ENCODE measurements around the gene ZNF771. TPM values are rescaled to one million over a fixed set of nuclear protein-coding genes. Genes with fewer than 3 reads are reported as not detected.

Gene ZNF771
- total and polyA plus RNA-seq, 2 experiments from 2014 or later = 10.8 to 12.0 TPM

- H3K9me3 Mint-ChIP-seq = no peaks in the 10 kb centered on the region; the same call in none of the 3 replicates
- no peaks in the 10 kb centered on the region for H3K9me2 ChIP-seq (ENCODE audit: insufficient read depth)
- no peak overlapping the region; the same call in 2 of the 3 replicates for H3K4me3 Mint-ChIP-seq
- no peak overlapping the region for H3K27ac ChIP-seq (ENCODE audit: low read depth)
- H3K4me1 Mint-ChIP-seq = peaks cover 10% of the 10 kb centered on the region; the same call in 1 of the 3 replicates
- H3K4me2 ChIP-seq = no peak overlapping the region
- no peak overlapping the region for H3K4me3 ChIP-seq
- no peaks in the 10 kb centered on the region for H3K36me3 ChIP-seq (ENCODE audit: insufficient read depth)
- peaks cover 10% of the 10 kb centered on the region; the same call in 1 of the 2 replicates for H3F3A ChIP-seq (replicated peaks; ENCODE audit: low read depth)
- peaks cover 9% of the 10 kb centered on the region for H3K27me3 Mint-ChIP-seq (ENCODE audit: insufficient read depth, low read depth, poor library complexity)
- no peaks in the 10 kb centered on the region for H3K27me3 ChIP-seq (ENCODE audit: insufficient read depth)
- peaks cover 3% of the 10 kb centered on the region; the same call in 2 of the 3 replicates for H3K36me3 Mint-ChIP-seq (ENCODE audit: low read depth)
- H3K27ac Mint-ChIP-seq = no peak overlapping the region
- H3K4me1 ChIP-seq (ENCODE audit: insufficient read depth) = no peaks in the 10 kb centered on the region
- H2AFZ ChIP-seq = no peak overlapping the region
- no peak for ATAC-seq
- 0 out of 2 replicates have a peak, but pooled peaks cover 4% of the 10 kb centered on the region for H3K79me2 ChIP-seq (replicated peaks; ENCODE audit: insufficient read depth)
- H4K20me1 ChIP-seq (replicated peaks; ENCODE audit: insufficient read depth) = no peaks in the 10 kb centered on the region
- TF ChIP-seq CREB1 (CRISPR knock-in tag; IDR thresholded peaks at IDR 0.05; ENCODE audit: low read depth) = no peak
- TF ChIP-seq EZH2phosphoT487 (IDR thresholded peaks at IDR 0.05; ENCODE audit: unreplicated experiment) = no peak
- TF ChIP-seq CTCF (conservative IDR thresholded peaks at IDR 0.05; ENCODE audit: low read depth in 2 of 2) = no peak
- TF ChIP-seq STAT1 (IDR thresholded peaks at IDR 0.05; ENCODE audit: unreplicated experiment) = no peak
- no peak for TF ChIP-seq JUNB (IDR thresholded peaks at IDR 0.05; ENCODE audit: unreplicated experiment)
- DNase-seq (ENCODE audit: low spot score) = no peak
Measured at GRCh38 chr16:30383521-30383920, 23.9 kb upstream of the ZNF771 start.

- peak; percentile 58 for ATAC-seq
- Mint-ChIP-seq H3K9me3 (no peaks in the 10 kb centered on the region), H3K27ac (peak overlapping the region; percentile 94), H3K36me3 (ENCODE audit: low read depth) (peaks cover 32% of the 10 kb centered on the region), H3K27me3 (ENCODE audit: insufficient read depth, low read depth, poor library complexity) (peaks cover 7% of the 10 kb centered on the region), H3K4me1 (peaks cover 33% of the 10 kb centered on the region), H3K4me3 (peak overlapping the region; percentile 82)
- peak overlapping the region; percentile 94 for H3K4me2 ChIP-seq
- no peaks in the 10 kb centered on the region for H3K27me3 ChIP-seq (ENCODE audit: insufficient read depth)
- H3K36me3 ChIP-seq (ENCODE audit: insufficient read depth) = peaks cover 9% of the 10 kb centered on the region; the same call in 1 of the 2 replicates
- peak overlapping the region; percentile 96 for H3K4me3 ChIP-seq
- peaks cover 30% of the 10 kb centered on the region for H3K4me1 ChIP-seq (ENCODE audit: insufficient read depth)
- peaks cover 15% of the 10 kb centered on the region; the same call in 1 of the 2 replicates for H4K20me1 ChIP-seq (replicated peaks; ENCODE audit: insufficient read depth)
- no peak for TF ChIP-seq EZH2phosphoT487 (IDR thresholded peaks at IDR 0.05; ENCODE audit: unreplicated experiment)
- TF ChIP-seq ZNF114 (CRISPR knock-in tag; IDR thresholded peaks at IDR 0.05) = no peak
- TF ChIP-seq POLR2AphosphoS5 (IDR thresholded peaks at IDR 0.05; ENCODE audit: low read depth) = no peak; the same call in 1 of the 2 replicates
- TF ChIP-seq ETS1 (IDR thresholded peaks at IDR 0.05) = no peak
- TF ChIP-seq NANOG (IDR thresholded peaks at IDR 0.05; ENCODE audit: borderline replicate concordance) = no peak
- TF ChIP-seq CREB1 (CRISPR knock-in tag; IDR thresholded peaks at IDR 0.05; ENCODE audit: low read depth) = no peak
- TF ChIP-seq CTCF (conservative IDR thresholded peaks at IDR 0.05; ENCODE audit: low read depth in 2 of 2) = no peak
- TF ChIP-seq ZNF331 (CRISPR knock-in tag; IDR thresholded peaks at IDR 0.05; ENCODE audit: low read depth) = no peak
- no peak for TF ChIP-seq STAT1 (IDR thresholded peaks at IDR 0.05; ENCODE audit: unreplicated experiment)
- TF ChIP-seq JUNB (IDR thresholded peaks at IDR 0.05; ENCODE audit: unreplicated experiment) = no peak
- no peak for TF ChIP-seq REST (IDR thresholded peaks at IDR 0.05; ENCODE audit: unreplicated experiment)
- H3K79me2 ChIP-seq (replicated peaks; ENCODE audit: insufficient read depth) = peaks cover 20% of the 10 kb centered on the region
- H3F3A ChIP-seq (replicated peaks; ENCODE audit: low read depth) = peaks cover 41% of the 10 kb centered on the region
- peak overlapping the region; percentile 97 for H3K27ac ChIP-seq (ENCODE audit: low read depth)
- H2AFZ ChIP-seq = peak overlapping the region; percentile 90
- DNase-seq (ENCODE audit: low spot score) = peak; percentile 89
- H3K9me2 ChIP-seq (ENCODE audit: insufficient read depth) = no peaks in the 10 kb centered on the region
Measured at GRCh38 chr16:30394592-30395154, 12.7 kb upstream of the ZNF771 start.
